K562 (cell line): ENCODE results near the gene SMG6. TPM values are rescaled to one million over a fixed set of nuclear protein-coding genes. Genes with fewer than 3 reads are reported as not detected.

Source experiments
- BRF2 ChIP-seq: IDR thresholded peaks from 3 replicates; pipeline ENCODE4 v1.6.1; 2011; ENCODE audit warnings: borderline replicate concordance, mild to moderate bottlenecking; ENCODE audit not compliant: insufficient read length, insufficient read depth
- FOXA3 ChIP-seq, 2 experiments: fragments of 450-650 bp in 1 of 2; sonication (generic) in 1 of 2; formaldehyde crosslinking; IDR thresholded peaks in 1 of 2; conservative IDR thresholded peaks in 1 of 2; 2 replicates each; pipeline versions ENCODE4 v1.4.0 to v1.8.0; 2020 to 2022; ENCODE audit warnings: mild to moderate bottlenecking in 2 of 2, missing genetic modification reagents in 1 of 2
- FOXK1 ChIP-seq: sonication (generic); formaldehyde crosslinking; IDR thresholded peaks from 2 replicates; pipeline ENCODE4 v1.8.0; 2022; ENCODE audit warnings: missing genetic modification reagents, mild to moderate bottlenecking, borderline replicate concordance
- GTF2B ChIP-seq: IDR thresholded peaks from 2 replicates; pipeline ENCODE4 v1.6.1; 2011; ENCODE audit not compliant: insufficient read length; ENCODE audit errors: extremely low read depth
- HDAC8 ChIP-seq: fragments of 450-650 bp; IDR thresholded peaks from 2 replicates; pipeline ENCODE4 v1.6.1; 2016; ENCODE audit warnings: mild to moderate bottlenecking, missing genetic modification characterization, moderate library complexity, missing compliant biosample characterization
- HMGN3 ChIP-seq: IDR thresholded peaks from 2 replicates; pipeline ENCODE4 v1.6.1; 2011; ENCODE audit warnings: borderline replicate concordance, low read depth, mild to moderate bottlenecking, mixed read lengths, low read length; ENCODE audit not compliant: insufficient read length; ENCODE audit errors: extremely low read depth
- KLF13 ChIP-seq: fragments of 450-650 bp; IDR thresholded peaks from 2 replicates; pipeline ENCODE4 v1.6.1; 2016; ENCODE audit warnings: missing genetic modification characterization, low read depth, mild to moderate bottlenecking, missing compliant biosample characterization, moderate library complexity, borderline replicate concordance
- TAL1 ChIP-seq: fragments of 450-650 bp; IDR thresholded peaks from 2 replicates; pipeline ENCODE4 v1.6.1; 2016; ENCODE audit warnings: mild to moderate bottlenecking
- TEAD2 ChIP-seq: fragments of 450-650 bp; IDR thresholded peaks from 2 replicates; pipeline ENCODE4 v1.6.1; 2016; ENCODE audit warnings: missing genetic modification characterization, control low read depth, missing compliant biosample characterization
- XRCC5 ChIP-seq: fragments of 200-400 bp; formaldehyde crosslinking; IDR thresholded peaks from 2 replicates; pipeline ENCODE4 v1.6.1; 2017; ENCODE audit warnings: low read depth, mild to moderate bottlenecking, low read length
- ZNF316 ChIP-seq: fragments of 450-650 bp; IDR thresholded peaks from 2 replicates; pipeline ENCODE4 v1.6.1; 2016
- polyA plus RNA-seq, 8 experiments: library from polyadenylated mRNA; depleted of rRNA in 4 of 8; stranded (reverse) in 5 of 8; unstranded in 3 of 8; fragments of >200 nt; fragmentation: Nextera tagmentation in 2 of 8; fragmentation: Illumina TruSeq in 1 of 8; extraction: Ambion mirVana in 2 of 8; extraction: Trizol in 1 of 8; gene quantifications; 2 replicates each; pipeline versions ENCODE4 v1.2.1 to v1.2.3, GENCODE V29; 2011 to 2014; ENCODE audit warnings: inconsistent platforms in 1 of 8, missing spikeins in 1 of 8
- total RNA-seq, 7 experiments: library from RNA; depleted of rRNA in 6 of 7; stranded (reverse); fragments of >200 nt in 6 of 7; fragmentation: Illumina TruSeq in 2 of 7; extraction: Trizol in 2 of 7; gene quantifications; 2 replicates each; pipeline versions ENCODE4 v1.2.1 to v1.2.3, GENCODE V29; 2011 to 2021; ENCODE audit warnings: low replicate concordance in 1 of 7
- TF ChIP-seq, protein P1 (sequence below): sonication (generic); formaldehyde crosslinking; IDR thresholded peaks from 2 replicates; pipeline ENCODE4 v1.8.0; 2022; ENCODE audit warnings: mild to moderate bottlenecking, low read depth, missing genetic modification reagents

The SMG6 gene
- total and polyA plus RNA-seq, 9 of the 15 experiments (the other 6 are each of a cell fraction or from before 2014, with no cell fraction given): 0.44 to 13.9 (median 6.0) TPM

DNA sequence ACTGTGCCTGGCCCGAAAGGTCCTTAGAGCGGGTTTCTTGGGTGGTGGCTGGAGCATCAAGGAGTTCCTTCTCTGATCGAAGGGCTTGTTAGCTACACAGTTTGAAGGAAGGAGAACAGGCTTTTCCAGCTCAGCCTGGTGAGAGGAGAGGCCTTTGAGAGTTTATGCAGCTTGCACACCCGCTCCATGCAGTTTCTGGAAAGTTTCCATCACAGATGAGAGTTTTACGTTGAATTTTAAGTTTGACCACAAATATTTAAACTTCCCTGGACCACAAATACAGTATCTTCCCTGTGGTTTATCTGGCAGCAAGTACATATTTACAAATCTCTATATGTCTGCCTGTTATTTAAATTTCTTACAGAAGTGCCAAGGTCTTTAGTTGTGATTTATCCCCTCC is 191.9 kb downstream of the SMG6 start (continued):
- TF ChIP-seq TEAD2 (tag): no peak
- no peak for TF ChIP-seq HDAC8 (tag)
- no peak for TF ChIP-seq GTF2B
- no peak for TF ChIP-seq ZNF316
- no peak for TF ChIP-seq TAL1
- TF ChIP-seq FOXA3 (CRISPR knock-in tag; conservative IDR thresholded peaks at IDR 0.05 in 1 of 2, IDR thresholded peaks at IDR 0.05 in 1 of 2): no peak
- no peak for TF ChIP-seq FOXK1 (CRISPR knock-in tag)
- TF ChIP-seq HMGN3: no peak
- TF ChIP-seq, protein P1, sequence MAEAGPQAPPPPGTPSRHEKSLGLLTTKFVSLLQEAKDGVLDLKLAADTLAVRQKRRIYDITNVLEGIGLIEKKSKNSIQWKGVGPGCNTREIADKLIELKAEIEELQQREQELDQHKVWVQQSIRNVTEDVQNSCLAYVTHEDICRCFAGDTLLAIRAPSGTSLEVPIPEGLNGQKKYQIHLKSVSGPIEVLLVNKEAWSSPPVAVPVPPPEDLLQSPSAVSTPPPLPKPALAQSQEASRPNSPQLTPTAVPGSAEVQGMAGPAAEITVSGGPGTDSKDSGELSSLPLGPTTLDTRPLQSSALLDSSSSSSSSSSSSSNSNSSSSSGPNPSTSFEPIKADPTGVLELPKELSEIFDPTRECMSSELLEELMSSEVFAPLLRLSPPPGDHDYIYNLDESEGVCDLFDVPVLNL: no peak
- TF ChIP-seq BRF2: no peak
- no peak for TF ChIP-seq XRCC5
- TF ChIP-seq KLF13 (tag): no peak
